Ovary (tissue), 3 donors: ENCODE results near the gene CEP44.

Experiments
- POLR2A ChIP-seq: fragments of 450-650 bp; IDR thresholded peaks from one replicate; pipeline ENCODE4 v1.6.1; 2017; ENCODE audit warnings: antibody characterized with exemption, mild to moderate bottlenecking, moderate library complexity
- TF ChIP-seq, protein P1 (sequence below), 3 donors: fragments of 450-650 bp in 2 of 3; fragments of 200-600 bp in 1 of 3; IDR thresholded peaks; one replicate each; pipeline versions ENCODE4 v1.5.1 to v1.8.0; 2016 to 2022; ENCODE audit warnings: antibody characterized with exemption in 3 of 3, mild to moderate bottlenecking in 1 of 3
- donor health status: DM: no; HTN: no; CAD: no.

DNA sequence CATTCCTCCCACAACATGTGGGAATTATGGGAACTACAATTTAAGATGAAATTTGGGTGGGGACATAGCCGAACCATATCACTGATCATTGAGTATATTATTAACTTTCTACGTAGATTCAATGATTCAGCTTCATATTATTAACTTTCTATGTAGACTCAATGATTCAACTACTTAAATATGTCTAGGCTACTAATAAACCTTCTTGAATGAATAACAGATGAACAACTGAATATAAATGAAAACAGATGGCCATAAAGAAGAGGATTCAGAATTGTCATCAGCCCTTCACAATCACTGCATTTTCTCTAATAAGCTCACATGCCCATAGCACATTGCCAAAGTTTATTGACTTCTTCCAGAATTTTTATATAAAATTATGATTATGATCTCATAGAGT, 57.0 kb downstream of the CEP44 start:
- TF ChIP-seq, protein P1, sequence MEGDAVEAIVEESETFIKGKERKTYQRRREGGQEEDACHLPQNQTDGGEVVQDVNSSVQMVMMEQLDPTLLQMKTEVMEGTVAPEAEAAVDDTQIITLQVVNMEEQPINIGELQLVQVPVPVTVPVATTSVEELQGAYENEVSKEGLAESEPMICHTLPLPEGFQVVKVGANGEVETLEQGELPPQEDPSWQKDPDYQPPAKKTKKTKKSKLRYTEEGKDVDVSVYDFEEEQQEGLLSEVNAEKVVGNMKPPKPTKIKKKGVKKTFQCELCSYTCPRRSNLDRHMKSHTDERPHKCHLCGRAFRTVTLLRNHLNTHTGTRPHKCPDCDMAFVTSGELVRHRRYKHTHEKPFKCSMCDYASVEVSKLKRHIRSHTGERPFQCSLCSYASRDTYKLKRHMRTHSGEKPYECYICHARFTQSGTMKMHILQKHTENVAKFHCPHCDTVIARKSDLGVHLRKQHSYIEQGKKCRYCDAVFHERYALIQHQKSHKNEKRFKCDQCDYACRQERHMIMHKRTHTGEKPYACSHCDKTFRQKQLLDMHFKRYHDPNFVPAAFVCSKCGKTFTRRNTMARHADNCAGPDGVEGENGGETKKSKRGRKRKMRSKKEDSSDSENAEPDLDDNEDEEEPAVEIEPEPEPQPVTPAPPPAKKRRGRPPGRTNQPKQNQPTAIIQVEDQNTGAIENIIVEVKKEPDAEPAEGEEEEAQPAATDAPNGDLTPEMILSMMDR (IDR thresholded peaks at IDR 0.05): no peak
- no peak for TF ChIP-seq POLR2A
